ENCODE measurements around the gene NBEAL1.

DNA sequence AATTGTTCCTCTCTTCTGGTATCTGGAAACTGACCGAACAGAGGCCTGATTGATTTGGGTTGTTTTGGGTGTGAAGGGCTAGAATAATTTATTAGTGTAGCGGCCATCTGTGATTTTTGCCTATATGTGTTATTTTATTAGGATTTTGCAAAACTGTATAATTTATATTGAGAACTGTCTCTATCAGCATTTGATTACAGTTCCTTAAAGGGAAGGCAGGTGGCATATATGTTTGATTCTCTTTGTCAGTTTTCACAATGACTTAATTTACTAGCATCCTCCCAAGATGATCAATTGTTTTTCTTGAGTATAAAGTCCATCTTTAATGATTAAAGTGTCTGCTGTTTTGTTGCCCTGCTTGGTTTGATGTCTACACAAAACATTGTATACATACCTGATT is 4.5 kb downstream of the NBEAL1 start:
- no peak for TF ChIP-seq SIN3A (IDR thresholded peaks at IDR 0.05; ENCODE audit: borderline replicate concordance, insufficient read depth, low read length)
- TF ChIP-seq, protein P1, sequence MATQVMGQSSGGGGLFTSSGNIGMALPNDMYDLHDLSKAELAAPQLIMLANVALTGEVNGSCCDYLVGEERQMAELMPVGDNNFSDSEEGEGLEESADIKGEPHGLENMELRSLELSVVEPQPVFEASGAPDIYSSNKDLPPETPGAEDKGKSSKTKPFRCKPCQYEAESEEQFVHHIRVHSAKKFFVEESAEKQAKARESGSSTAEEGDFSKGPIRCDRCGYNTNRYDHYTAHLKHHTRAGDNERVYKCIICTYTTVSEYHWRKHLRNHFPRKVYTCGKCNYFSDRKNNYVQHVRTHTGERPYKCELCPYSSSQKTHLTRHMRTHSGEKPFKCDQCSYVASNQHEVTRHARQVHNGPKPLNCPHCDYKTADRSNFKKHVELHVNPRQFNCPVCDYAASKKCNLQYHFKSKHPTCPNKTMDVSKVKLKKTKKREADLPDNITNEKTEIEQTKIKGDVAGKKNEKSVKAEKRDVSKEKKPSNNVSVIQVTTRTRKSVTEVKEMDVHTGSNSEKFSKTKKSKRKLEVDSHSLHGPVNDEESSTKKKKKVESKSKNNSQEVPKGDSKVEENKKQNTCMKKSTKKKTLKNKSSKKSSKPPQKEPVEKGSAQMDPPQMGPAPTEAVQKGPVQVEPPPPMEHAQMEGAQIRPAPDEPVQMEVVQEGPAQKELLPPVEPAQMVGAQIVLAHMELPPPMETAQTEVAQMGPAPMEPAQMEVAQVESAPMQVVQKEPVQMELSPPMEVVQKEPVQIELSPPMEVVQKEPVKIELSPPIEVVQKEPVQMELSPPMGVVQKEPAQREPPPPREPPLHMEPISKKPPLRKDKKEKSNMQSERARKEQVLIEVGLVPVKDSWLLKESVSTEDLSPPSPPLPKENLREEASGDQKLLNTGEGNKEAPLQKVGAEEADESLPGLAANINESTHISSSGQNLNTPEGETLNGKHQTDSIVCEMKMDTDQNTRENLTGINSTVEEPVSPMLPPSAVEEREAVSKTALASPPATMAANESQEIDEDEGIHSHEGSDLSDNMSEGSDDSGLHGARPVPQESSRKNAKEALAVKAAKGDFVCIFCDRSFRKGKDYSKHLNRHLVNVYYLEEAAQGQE (IDR thresholded peaks at IDR 0.05; ENCODE audit: insufficient read depth in 1 of 2, low read depth in 2 of 2, low read length in 2 of 2) = no peak
